DMS53 treated with DMSO at 0.1 percent for 48 hours (cell line): ENCODE measurements around the gene S100P.
"Not testable (repeated sequence)": the region's sequence is repeated elsewhere in the genome, so short reads cannot be mapped to it uniquely, and the experiment has no call there.

ENCODE experiments used
- DNase-seq: peaks from one replicate; lab custom pipeline; 2025; ENCODE audit not compliant: unreplicated experiment; lab: John Stamatoyannopoulos, UW

S100P gene

GRCh38 chr4:6693231-6694176 lies at the start of gene S100P:
Gene S100P, plus strand, starts transcription at chr4:6693878. Its CDS starts 55 bp downstream, at chr4:6693933.
- DNase-seq, result no peak

DNA sequence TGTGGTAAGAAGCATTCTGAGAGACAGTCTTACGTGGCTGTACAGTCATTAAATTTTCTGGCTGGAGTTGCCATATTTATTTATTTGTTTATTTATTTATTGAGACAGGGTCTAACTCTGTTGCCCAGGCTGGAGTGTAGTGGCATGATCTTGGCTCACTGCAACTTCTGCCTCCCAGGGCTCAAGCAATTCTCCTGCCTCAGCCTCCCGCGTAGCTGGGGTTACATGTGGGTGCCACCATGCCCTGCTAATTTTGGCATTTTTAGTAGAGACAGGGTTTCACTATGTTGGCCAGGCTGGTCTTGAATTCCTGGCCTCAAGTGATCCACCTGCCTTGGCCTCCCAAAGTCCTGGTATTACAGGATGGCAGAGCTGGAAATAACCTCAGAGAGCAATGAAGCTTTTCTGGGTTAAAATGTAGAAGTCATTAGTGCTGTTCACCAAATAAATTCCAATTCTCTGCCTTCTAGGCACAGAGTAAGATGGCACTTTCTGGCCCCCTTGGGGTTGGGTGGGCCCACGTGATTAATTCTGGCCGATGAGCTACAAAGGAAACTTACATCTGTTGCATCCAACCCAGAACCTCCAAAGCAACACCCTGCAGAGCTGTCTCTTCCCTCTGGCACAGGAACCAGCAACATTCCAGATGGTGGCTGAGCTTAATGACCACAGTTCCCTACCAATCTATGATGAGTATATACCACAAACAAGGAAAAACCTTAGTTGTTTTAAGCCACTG lies 48.7 kb upstream of the S100P start:
- DNase-seq, result no peak

GRCh38 chr4:6647169-6647568 lies 46.5 kb upstream of the S100P start:
- no peak for DNase-seq

DNA sequence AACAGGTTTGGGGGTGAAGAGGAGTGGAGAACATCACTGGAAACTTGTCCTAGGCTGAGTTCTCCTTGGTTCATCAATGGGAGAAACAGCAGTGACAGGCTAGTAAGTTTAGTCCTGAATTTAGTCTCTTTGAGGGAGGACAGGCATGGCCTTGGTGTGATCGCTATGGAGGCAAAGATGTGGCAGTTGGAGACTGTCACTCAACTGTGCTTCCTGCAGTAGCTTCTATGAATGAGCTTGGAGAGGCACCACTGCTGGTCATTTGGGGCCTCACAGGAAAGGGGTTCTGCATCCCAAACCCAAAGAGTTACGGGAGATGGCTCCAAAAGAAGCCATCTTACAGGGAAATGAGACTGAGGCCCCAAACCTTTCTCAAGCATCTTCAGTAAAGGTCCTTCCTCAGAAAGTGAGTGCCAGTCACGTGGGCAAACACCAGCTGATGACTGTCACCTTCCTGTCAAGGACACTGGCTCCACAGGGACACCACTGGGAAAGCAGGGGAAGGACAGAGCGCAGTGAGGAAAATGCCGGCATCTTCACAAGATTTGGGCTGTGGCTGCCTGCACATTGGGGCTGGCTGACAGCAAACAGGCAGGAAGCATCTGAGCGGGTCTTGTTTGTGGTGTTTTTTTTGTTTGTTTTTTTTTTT lies 46.0 kb upstream of the S100P start:
- no peak for DNase-seq

GRCh38 chr4:6649216-6649615 lies 44.5 kb upstream of the S100P start:
- no peak for DNase-seq

DNA sequence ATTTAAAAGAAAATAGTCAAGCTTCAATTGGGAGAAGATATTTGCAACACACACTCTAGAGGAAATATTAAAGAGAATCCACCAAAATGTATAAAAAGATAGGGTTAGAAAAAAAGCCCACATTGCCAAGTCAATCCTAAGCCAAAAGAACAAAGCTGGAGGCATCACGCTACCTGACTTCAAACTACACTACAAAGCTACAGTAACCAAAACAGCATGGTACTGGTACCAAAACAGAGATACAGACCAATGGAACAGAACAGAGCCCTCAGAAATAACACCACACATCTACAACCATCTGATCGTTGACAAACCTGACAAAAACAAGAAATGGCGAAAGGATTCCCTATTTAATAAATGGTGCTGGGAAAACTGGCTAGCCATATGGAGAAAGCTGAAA lies 39.5 kb upstream of the S100P start:
- not testable (repeated sequence) for DNase-seq

DNA sequence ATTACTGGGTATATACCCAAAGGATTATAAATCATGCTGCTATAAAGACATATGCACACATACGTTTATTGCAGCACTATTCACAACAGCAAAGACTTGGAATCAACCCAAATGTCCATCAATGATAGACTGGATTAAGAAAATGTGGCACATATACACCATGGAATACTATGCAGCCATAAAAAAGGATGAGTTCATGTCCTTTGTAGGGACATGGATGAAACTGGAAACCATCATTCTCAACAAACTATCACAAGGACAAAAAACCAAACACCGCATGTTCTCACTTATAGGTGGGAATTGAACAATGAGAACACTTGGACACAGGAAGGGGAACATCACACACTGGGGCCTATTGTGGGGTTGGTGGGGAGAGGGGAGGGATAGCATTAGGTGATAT lies 38.4 kb upstream of the S100P start:
- not testable (repeated sequence) for DNase-seq

- DNase-seq, result no peak
Measured at GRCh38 chr4:6655924-6656323, 37.8 kb upstream of the S100P start.

- DNase-seq, result no peak
Measured at GRCh38 chr4:6657242-6658208, 36.2 kb upstream of the S100P start.

- DNase-seq, result no peak
Measured at GRCh38 chr4:6658209-6658595, 35.5 kb upstream of the S100P start.

GRCh38 chr4:6658597-6659075 lies 35.0 kb upstream of the S100P start:
- DNase-seq, result no peak

- DNase-seq, result no peak
Measured at GRCh38 chr4:6659897-6660296, 33.8 kb upstream of the S100P start.

DNA sequence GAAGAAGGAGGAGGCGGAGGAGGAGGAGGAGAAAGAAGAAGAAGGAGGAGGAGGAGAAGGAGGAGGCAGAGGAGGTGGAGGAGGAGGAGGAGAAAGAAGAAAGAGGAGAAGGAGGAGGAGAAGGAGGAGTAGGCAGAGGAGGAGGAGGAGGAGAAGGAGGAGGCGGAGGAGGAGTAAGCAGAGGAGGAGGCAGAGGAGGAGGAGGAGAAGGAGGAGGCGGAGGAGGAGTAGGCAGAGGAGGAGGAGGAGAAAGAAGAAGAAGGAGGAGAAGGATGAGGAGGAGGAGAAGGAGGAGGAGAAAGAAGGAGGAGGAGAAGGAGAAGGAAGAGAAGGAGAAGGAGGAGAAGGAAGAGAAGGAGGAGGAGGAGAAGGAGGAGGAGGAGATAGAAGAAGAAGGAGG lies 33.2 kb upstream of the S100P start:
- DNase-seq, result no peak

- no peak for DNase-seq
Measured at GRCh38 chr4:6662591-6662990, 31.1 kb upstream of the S100P start.

- DNase-seq, result peak; percentile 29
Measured at GRCh38 chr4:6663596-6664393, 29.9 kb upstream of the S100P start.

- no peak for DNase-seq
Measured at GRCh38 chr4:6665320-6665654, 28.4 kb upstream of the S100P start.

DNA sequence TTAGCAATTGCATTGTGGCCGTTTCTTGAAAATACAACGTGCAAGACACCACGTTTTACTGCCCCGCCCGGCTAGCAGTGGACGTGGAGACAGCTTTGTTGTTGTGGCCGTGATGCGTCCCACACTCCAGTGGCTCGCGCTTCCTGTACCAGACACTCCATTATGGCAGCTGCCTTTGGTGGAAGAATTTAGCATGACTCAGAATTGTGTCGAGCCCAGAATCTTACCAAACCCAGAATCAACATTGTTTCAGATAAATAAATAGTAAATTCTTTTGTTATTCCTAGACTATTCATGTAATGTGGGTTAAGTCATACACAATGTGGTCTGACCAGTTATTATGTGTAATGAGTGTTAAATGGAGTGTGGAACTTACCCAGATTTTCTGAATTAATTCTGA lies 25.3 kb upstream of the S100P start:
- DNase-seq, result peak; percentile 55

GRCh38 chr4:6671648-6672047 lies 22.0 kb upstream of the S100P start:
- DNase-seq, result no peak

DNA sequence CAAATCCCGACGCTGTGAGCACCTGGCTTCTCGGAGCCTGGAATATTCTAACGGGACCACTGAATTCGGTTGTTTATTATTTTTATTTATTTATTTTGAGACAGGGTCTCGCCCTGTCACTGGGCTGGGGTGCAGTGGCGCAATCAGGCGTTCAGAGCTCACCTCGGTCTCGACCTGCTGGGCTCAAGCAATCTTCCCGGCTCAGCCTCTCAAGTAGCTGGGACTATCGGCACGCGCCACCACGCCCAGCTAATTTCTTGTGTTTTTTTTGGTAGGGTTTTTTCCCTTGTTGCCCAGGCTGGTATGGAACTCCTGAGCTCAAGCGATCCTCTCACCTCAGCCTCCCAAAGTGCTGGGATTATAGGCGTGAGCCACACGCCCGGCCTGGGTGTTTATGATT lies 21.5 kb upstream of the S100P start:
- no peak for DNase-seq
